T-helper 1 cell treated with Interleukin-12 subunit alpha and Interleukin-12 subunit beta and Interleukin-4 antibody, amounts not matched to agents 30 ng/mL and 1 ng/mL, for 36 hours (primary cell): ENCODE data around the gene NLN. TPM values are rescaled to one million over a fixed set of nuclear protein-coding genes. Genes with fewer than 3 reads are reported as not detected.
"Not testable (repeated sequence)": the region's sequence is repeated elsewhere in the genome, so short reads cannot be mapped to it uniquely, and the experiment has no call there.

Experiments used
- intact Hi-C: fragments of 100-400 bp; cut with micrococcal nuclease; formaldehyde crosslinking; loops from one replicate; pipeline ENCODE4 v1.15.1; 2024
- total RNA-seq: library from RNA; stranded (reverse); gene quantifications from 2 replicates; pipeline ENCODE4 v1.2.3, GENCODE V29; 2022

Gene NLN
- total RNA-seq, 1 donor from 2014 or later = 12.1 TPM

DNA sequence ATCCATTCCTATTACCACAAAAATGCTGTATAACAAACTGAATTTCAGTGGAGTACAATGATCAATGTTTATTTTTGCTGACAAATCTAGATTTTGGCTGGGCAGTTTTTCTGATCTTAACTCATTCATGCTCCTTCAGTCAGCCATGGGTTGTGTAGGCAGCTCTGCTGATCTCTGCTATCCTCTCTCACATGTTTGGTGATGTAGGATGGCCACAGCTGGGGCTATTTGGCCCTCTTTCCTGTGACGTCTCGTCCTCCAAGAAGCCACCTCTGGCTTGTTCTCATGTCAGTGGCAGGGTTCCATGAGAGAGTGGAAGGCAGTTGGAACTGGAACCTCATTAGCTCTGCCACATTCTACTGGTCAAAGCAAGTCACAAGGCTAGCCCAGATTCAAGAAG is 8.9 kb downstream of the NLN start:
- intact Hi-C loops = no loop called here

DNA sequence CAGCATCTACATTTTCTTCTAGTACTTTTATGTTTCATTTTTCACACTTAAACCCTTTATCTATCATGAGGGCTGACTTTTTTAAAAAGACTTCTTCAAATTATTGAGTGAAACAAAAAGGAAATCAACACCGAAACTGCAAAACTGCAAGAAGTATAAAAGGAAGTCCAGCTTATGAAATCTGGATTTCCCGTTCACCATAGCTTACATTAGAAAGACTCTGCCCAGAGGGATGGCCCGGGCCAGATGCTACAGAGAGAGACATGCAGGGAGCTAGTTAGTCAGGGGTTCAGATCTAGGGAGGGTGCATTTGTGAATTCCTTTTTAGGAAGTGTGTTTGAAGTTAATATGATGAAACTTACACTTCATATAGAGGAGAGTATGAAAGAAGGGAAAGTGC is 10.0 kb downstream of the NLN start:
- intact Hi-C loops = not testable (repeated sequence)

DNA sequence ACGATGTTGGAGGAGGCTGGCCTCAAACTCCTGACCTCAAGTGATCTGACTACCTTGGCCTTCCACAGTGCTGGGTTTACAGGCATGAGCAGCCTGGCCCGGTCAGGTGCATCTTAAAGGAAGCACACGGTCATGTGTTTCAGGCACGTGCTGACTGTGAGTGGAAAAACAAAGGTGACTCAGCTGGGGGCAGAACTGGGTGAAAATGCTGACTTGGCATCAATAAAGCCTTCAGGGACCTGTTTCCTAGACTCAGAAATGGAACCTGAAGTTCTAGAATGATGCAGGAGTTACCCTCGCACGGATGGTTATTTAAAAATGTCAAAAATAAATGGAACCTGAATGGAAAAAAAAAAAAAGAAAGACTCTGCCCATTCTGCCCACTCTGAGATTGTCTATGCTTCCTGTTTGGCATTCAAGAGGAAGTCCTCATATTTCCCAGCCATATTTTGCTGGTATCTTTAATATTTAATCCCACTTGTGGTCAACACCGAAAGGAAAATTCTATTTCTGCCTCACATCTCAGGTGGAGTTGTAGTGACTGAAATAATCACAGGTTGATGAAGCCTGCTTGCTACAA is 12.3 kb downstream of the NLN start:
- intact Hi-C loops = not testable (repeated sequence)

DNA sequence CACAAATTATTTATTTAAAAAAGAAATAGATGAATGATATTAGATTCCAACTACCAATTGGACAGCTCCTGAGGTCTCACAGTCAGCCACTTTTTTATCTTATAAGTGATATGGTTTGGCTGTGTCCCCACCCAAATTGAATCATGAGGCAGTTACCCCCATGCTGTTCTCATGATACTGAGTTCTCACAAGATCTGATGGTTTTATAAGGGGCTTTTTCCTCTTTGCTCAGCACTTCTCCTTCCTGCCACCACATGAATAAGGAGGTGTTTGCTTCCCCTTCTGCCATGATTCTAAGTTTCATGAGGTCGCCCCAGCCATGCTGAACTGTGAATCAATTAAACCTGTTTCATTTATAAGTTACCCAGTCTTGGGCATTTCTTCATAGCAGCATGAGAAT is 12.9 kb downstream of the NLN start:
- intact Hi-C loops = no loop called here

DNA sequence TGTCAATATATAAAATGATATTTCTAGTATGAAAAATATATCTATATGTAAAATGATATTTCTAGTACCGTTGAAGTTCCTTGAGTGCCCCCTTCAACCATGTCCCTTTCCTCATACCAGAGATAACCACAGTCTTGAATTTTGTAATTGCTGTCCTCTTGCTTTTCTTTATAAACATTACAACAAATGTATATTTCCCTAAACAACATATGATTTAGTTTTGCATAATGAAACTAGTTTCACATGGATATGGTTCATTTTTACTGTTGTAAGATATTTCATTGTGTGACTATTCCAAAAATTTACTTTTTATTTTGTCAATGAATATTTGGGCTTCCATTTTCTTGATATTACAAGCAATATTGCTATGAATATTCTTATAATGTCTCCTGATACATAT is 14.0 kb downstream of the NLN start:
- intact Hi-C loops = no loop called here

DNA sequence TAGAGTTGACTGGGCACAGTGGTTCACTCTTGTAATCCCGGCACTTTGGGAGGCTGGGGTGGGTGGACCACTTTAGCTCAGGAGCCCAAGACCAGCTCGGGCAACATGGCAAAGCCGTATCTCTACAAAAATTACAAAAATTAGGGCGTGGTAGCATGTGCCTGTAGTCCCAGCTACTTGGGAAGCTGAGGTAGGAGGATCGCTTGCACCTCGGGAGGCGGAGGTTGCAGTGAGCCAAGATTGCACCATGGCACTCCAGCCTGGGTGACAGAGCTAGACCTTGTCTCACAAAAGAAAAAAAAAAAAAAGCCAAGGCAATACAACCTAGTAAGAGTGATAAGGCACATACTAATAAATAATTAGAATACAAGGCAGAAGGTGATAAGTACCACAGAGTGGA is 15.8 kb downstream of the NLN start:
- intact Hi-C loops = no loop called here

DNA sequence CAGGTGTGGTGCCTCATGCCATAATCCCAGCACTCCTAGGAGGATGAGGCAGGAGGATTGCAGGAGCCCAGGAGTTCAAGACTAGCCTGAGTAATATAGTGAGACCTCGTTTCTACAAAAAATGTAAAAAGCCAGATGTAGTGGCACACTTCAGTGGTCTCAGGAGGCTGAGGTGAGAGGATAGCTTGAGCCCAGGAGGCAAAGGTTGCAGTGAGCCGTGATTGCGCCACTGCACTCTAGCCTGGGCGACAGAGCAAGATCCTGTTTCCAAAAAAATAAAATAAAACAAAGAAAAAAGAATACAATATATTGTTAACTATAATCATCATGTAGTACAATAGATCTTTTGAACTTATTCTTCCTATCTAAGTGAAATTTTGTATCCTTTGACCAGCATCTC is 16.3 kb downstream of the NLN start:
- intact Hi-C loops = no loop called here

DNA sequence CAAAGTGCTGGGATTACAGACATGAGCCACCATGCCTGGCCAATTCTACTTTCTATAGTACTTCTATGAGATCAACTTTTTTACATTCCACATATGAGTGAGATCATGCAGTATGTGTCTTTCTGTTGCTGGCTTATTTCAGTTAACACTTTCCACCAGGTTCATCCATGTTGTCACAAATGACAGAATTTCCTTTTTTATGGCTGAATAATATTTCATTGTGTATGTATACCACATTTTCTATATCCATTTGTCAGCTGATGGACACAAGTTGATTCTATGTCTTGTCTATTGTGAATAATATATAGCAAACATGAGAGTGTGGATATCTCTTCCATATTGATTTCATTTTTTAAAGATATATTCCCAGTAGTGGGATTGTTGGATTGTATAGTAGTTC is 17.2 kb downstream of the NLN start:
- intact Hi-C loops = no loop called here

DNA sequence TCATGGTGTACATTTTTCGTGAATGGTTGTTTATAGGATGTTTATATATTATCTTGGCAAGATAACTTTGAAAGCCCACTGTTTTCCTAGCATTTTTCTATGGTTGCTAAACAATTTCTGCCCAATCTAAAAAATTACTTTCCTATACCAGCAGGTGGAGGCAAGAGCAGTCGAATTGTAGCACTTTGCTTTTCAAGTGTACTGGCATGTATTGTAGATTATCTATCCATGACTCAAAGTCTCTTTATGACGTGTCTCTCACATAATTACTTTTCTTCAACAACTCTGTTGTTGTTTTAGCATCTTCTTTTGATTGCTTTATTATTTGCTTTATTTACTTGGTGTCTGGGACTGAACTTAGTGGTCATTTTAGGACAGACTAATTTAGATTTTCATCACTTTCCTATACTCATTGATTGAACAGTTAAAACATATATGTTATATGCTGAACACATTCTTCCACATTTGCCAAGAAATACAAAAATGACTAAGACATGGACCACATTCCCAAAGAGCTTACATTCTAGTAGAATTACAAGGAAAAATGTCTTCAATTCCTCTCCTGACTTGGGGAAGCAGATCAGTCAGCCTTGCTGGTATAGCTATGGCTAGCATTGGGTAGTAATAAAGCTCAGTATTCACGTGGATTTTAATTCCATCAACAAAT is 20.7 kb downstream of the NLN start:
- intact Hi-C loops = loop anchor here (1.0 to 5.0 kb wide), 7 partner anchors 20 to 564 kb away; partner anchors contain the start of genes NLN and SGTB

DNA sequence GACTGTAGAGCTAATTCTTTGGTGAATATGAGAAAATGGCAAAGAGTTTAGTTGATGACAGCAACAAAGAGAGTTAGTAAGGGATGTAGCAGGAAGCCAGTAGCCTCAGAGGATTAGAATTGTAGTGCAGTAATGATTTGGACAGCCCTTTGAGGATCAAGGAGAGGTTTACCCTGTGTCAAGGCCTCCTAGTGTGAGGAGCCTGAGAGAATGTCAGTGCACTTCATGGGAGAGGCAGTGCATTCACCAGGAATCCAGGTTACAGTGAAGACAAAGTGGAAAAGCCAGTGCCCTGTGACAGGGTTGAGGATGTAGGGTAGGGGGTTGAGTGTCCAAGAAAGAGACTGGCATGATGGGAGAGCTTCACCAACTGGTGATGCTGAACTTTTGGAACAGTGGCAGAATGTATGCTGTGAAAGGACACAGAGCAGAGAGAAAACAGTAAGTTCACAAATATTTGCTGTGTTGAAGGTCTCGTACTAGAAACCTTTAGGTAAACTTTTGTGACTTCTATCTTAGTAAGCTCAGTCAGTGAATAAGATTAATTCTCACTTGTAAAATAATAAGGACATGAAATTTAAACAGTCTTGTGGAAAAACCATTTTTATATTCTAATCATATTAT is 27.3 kb downstream of the NLN start:
- intact Hi-C loops = no loop called here

DNA sequence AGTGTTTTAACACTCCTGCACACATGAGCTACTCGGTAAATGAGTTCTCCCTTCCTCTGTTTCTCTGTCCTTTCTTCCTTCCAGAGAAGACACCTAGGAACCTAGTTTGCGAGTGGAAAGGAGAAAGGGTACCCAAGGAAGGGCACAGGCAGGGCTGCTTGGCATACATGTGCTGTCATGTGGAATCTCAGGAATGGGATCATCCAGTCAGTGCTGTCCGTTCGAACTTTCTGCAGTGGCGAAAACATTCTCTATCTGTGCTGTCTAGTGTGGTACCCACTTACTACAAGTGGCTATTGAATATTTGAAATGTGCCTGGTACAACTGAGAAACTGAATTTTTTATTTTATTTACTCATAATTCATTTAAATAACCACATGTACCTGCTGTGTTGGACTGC is 28.0 kb downstream of the NLN start:
- intact Hi-C loops = no loop called here

DNA sequence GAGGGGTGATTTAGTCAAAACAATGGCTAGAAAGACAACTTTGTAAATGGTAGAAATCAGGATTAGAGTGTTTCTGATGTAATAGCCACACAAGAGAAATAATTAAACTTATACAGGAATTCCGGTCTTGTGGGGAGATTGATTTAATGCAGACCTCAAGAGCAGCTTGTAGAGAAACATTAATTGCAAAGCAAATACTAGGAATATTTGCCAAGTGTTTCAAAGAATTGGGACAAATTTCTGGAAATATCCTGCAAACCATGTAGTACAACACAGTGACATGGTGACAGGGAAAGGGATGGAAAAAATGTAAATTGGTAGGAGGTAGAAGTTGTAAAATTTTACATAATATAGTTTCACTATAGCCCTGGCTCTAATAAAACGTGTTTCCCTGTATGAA is 28.9 kb downstream of the NLN start:
- intact Hi-C loops = no loop called here

DNA sequence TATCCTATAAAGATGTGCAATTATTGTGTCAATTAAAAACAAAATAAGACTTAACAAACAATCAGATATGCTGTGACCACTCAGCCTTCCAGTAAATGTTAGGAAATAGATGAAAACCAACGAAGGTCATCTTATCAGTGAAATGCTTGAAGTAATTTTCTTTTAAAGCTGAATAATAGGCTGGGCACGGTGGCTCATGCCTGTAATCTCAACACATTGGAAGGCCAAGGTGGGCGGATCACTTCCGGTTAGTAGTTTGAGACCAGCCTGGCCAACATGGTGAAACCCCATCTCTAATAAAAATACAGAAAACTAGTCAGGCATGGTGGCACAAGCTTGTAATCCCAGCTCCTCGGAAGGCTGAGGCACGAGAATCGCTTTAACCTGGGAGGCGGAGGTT is 31.2 kb downstream of the NLN start:
- intact Hi-C loops = no loop called here

DNA sequence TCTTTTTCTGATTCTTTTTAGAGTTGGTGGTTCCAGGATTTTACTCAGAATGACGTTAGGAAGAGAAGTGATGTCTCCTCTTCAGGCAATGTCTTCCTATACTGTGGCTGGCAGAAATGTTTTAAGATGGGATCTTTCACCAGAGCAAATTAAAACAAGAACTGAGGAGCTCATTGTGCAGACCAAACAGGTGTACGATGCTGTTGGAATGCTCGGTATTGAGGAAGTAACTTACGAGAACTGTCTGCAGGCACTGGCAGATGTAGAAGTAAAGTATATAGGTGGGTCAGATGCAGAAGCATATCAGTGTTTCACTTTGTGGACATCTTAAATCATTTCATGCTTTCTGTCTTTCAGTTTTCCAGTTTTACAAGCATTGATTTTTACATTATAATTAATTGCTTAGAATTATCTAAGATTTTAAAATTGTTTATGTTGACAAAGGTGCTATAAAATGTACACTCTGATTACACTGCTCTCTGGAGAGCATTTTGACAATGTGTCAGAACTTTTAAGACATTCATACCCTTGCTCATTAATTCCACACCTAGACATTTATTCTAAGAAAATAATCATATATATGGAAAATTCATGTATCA is 36.6 kb downstream of the NLN start:
- intact Hi-C loops = no loop called here

DNA sequence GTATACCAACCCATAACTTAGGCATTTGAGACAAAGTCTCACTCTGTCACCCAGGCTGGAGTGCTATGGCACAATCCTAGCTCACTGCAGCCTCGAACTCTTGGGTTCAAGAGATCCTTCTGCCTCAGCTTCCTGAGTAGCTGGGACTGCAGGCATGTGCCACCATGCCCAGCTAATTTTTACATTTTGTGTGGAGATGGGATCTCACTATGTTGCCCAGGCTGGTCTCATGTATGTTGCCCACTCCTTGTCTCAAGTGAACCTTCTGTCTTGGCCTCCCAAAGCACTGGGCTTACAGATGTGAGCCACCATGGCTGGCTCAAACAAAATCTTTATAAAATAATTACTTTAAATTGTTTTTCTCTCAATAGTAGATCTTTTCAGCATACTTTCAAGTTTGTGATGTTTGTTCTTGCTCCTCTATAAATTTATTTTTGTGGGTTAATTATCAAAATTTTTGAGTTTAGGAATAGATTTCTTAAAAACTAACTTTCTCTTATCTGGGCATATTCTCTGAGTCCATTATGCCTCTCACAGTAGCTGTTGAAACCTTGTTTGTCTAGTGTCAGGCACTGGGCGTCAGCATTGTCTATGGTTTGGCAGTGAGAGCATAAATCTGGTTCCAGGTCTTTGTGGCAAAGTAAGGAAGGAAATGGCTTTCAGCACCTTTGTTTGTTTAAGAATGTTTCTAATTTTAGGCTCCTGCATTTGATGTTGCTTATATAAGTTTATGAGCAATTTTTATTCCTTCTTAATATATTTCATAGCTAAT is 38.7 kb downstream of the NLN start:
- intact Hi-C loops = loop anchor here (1.0 to 2.0 kb wide), 6 partner anchors 14 to 996 kb away; partner anchors contain the start of gene SREK1

DNA sequence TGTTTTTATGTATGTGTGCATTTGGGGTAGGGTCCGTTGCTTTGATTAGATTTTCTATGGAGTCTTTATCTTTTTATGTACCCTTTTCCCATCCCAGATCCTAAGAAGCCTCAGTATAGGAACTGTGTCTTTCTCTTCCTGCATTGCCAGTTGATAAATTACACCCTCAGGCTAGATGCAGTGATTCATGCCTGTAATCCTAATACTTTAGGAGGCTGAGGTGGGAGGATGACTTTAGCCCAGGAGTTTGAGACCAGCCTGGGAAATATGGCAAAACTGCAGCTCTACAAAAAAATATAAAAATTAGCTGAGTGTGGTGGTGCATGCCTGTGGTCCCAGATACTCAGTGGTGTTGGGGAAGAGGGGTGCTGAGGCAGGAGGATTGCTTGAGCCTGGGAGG is 40.2 kb downstream of the NLN start:
- intact Hi-C loops = no loop called here

DNA sequence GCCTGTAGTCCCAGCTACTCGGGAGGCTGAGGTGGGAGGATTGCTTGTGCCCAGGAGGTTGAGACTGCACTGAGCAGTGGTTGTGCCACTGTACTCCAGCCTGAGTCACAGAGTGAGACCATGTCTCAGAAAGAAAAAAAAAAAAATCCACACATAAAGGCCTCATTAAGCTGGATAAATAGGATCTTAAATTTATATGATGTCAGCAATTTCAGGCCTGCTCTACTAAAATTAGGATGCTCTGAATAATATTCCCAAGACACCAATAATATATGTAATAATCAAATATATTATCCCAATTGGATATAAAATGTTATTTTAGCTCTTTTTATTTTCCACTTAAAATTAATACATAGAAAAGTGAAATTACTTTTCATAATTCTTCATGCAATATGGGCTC is 43.6 kb downstream of the NLN start:
- intact Hi-C loops = loop anchor here (5.0 kb wide), 1 partner anchor 37 kb away; no protein-coding TSS in a partner anchor

DNA sequence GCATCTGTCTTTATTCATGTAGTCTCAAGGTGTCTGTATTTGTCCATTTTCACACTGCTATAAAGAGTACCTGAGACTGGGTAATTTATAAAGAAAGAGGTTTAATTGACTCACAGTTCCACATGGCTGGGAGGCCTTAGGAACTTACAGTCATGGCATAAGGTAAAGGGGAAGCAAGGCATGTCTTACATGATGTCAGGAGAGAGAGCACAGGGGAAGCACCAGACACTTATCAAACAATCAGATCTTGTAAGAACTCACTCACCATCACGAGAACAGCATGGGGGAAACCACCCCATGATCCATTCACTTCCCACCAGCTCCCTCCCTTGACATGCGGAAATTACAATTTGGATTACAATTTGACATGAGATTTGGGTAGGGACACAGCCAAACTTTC is 44.2 kb downstream of the NLN start:
- intact Hi-C loops = loop anchor here (5.0 kb wide), 1 partner anchor 36 kb away; no protein-coding TSS in a partner anchor

DNA sequence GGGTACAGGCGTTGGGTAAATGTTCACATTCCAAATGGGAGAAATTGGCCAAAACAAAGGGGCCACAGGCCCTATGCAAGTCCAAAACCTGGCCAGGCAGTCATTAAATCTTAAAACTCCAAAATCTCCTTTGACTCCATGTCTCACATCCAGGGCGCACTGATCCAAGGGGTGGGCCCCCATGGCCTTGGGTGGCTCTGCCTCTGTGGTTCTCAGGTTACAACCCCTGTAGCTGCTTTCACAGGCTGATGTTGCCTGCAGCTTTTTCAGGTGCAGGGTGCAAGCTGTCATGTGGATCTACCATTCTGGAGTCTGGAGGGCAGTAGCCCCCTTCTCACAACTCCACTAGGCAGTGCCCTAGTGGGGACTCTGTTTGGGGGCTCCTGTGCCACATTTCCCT is 44.8 kb downstream of the NLN start:
- intact Hi-C loops = loop anchor here (5.0 kb wide), 1 partner anchor 36 kb away; no protein-coding TSS in a partner anchor

DNA sequence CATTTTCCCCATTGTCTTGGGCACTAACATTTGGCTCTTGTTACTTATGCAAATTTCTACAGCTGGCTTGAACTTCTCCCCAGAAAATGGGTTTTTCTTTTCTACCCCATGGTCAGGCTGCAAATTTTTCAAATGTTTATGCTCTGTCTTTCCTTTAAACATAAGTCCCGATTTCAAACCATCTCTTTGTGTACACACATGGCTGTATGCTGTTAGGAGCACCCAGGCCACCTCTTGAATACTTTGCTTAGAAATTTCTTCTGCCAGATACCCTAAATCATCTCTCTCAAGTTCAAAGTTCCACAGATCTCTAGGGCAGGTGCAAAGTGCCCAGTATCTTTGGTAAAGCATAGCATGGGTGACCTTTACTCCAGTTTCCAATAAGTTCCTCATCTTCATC is 45.6 kb downstream of the NLN start:
- intact Hi-C loops = loop anchor here (5.0 kb wide), 1 partner anchor 35 kb away; no protein-coding TSS in a partner anchor

DNA sequence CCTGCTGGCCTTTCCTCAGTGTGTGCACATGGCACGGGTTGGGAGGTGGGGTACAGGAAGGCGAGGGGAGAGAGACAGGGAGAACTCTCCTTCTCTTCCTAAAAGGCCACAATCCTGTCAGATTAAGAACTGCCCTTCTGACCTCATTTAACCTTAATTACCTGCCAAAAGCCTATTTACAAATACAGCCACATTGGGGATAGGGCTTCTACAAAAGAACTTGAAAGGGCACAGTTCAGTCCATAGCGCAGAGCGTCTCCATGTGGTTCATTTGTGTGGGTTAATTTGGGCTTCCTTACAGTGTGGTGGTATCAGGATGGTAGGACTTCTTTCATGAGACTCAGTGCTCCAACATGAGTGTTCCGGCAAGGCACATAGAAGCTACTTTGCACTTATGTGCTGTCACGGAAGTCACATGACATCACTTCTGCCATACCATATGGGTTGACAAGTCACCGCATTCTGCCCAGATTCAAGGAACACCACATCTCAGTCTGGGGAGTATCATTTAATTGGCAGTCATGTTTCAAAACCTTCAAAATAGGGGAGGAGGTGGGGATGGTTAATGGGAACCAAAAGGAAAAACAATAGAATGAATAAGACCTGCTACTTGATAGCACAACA is 46.8 kb downstream of the NLN start:
- intact Hi-C loops = loop anchor here (5.0 kb wide), 1 partner anchor 33 kb away; no protein-coding TSS in a partner anchor
